ENCODE data around the gene ADSL. TPM values are rescaled to one million over a fixed set of nuclear protein-coding genes. Genes with fewer than 3 reads are reported as not detected.

Gene ADSL
- total RNA-seq, 1 experiment from 2014 or later, result 210 TPM

DNA sequence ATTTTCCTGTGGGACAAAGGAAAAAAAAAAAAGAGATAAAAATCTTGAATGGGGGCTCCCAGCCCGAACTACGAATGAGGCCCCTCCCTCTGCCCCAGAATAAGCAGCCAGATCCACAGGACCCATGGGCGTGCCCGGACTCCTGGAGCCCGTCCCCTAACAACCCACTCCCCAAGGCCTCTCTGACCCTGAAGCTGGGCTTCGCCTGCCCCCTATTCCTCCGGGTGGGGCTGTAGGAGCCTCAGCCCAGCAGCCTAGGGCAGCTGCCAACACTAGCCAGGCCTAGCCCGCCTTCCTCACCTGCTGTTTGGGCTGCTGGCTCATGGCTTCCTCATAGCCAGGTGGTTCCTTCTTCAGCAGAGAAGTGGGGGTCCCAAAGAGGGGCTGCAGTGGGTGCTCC is 70.7 kb downstream of the ADSL start:
- no peak for DNase-seq (ENCODE audit: low read depth)

DNA sequence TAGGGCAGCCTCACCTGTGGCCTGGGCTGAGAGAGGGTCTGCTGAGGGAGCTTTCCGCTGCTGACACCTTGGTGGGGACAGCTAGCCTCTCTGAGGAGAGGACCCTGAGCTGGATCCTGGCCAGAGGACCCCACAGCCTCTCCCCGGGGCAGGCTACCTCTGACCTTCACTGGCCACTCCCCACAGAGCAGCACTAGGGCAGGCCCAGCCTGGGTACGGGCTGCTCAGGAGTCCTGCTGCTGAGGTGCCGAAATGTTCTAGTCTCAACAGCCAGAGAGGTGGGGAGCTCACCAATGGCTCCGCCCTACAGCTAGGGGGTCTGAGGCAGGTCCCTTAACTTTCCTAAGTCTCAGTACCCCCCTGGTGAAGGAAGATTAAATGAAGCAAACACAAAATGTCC is 71.6 kb downstream of the ADSL start:
- no peak for DNase-seq (ENCODE audit: low read depth)

DNA sequence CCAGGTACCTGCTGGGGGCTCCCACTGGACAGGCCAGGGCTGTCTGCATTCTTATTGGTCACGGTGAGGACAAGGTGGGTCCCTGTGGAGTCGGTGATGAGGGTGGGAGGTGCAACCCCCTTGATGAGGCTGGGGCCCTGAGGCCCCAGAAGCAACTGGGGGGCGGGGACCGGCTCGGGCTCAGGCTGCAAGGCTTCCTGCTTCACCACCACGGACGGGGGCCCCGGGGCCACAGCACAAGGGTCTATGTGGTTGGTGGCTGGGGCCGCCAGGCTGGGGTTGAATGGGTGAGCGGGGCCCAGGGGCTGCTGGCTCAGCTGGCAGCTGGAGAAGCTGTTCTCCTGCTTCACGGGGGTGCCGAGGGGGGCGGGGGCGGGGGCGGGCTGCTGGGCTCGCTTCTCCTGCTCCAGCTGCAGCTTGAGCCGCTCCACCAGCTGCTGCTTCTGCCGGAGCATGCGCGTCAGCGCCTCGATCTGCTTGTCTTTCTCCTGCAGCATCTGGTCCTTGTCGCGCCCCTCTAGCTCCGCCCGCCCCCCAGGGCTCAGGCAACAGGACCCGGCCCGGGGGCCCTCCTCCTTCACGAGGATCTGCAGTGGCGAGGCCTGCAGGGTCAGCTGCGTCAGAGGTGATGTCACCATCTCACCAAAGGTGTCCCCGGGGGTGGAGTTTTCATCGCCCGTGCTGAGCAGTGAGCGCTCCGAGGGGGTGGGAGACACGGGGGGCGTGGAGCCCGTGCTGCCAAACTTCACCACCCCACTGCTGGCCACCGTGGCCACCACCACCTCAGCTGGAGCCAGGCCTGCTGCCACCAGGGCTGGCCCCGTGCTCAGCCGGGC is 72.3 kb downstream of the ADSL start:
- DNase-seq (ENCODE audit: low read depth), result no peak

DNA sequence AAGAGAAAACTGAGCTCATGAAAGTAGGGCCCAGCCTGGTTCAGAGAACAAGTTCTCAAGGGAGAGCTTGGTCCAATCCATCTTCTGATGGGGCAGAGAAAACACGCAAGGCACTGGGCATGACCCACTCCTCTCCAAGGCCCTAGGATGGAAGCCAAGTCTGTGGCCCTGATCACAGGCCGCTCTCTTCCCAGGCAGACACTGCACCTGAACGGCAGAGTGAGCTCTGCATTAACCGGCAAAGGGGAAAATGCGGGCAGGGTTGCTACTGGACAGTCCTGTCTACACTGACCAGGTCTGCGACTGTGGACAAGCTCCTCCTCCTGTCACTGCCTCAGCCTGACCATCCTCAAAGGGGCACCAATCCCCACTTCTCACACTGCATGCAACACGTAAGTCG is 73.4 kb downstream of the ADSL start:
- no peak for DNase-seq (ENCODE audit: low read depth)

DNA sequence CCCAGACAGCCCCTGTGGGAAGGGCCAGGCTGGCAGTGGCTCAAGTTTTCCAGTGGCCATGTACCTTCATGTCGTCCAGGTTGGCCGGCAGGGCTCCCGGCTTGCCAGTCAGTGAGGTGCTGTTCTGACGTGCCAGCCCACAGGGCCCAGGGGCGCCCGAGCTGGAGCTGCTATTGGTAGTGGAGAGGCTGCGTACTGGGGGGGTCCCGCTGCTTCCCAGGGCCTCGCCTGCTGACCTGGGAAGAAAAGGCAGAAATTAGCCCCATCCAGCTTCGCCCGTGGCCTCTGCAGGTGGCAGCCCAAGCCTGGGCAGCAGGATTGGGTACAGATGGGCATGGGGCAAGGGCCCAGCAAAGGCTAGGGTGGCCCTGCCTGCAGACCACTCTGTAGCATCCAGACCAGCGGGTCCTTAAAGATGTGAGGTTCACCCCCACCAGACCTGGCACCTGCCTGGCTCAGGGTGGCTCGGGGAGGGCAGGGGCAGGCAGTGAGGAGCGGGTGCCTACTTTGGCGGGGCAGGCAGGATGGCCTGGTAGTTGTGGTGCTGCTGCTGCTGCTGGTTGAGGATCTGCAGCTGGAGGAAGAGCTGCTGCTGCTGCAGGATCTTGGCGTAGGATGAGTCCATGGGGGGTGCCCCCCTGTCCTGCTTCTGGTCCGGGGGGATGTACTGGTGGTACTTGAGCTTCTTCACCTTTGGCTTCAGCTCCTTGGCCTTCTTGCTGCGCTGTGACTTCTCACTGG is 74.2 kb downstream of the ADSL start:
- DNase-seq (ENCODE audit: low read depth), result no peak

DNA sequence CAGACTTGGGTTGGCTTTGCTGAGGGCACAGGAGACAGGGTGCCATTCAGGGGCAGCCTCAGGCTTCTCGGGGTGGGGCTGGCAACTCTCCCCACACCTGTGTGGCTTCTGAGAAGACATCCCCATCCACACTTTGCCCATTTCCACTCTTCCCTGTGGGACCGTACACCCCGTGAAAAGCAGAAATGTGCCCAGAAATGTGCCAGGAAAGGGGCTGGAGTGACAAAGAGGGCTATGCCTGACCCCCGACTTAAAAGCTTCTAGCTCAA is 74.7 kb downstream of the ADSL start:
- DNase-seq (ENCODE audit: low read depth), result no peak

DNA sequence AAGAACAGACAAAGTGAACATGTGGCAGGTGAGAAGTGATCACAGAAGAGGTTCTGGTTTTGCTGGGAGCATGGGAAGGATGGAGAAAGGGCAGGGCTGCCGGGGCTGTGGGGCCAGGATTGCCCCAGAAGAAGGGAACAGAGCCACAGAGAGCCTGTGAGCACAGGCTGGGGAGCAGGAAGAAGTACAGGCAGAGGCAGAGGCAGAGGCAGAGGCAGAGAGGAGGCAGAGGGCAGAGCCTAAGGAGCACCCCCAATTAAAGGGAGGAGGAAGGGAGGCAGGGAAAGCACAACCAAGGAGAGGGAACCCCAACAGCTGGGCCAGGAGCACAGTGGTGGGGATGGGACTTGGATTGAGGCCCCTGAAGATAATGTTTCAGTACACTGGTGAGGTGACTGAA is 75.6 kb downstream of the ADSL start:
- DNase-seq (ENCODE audit: low read depth), result no peak

DNA sequence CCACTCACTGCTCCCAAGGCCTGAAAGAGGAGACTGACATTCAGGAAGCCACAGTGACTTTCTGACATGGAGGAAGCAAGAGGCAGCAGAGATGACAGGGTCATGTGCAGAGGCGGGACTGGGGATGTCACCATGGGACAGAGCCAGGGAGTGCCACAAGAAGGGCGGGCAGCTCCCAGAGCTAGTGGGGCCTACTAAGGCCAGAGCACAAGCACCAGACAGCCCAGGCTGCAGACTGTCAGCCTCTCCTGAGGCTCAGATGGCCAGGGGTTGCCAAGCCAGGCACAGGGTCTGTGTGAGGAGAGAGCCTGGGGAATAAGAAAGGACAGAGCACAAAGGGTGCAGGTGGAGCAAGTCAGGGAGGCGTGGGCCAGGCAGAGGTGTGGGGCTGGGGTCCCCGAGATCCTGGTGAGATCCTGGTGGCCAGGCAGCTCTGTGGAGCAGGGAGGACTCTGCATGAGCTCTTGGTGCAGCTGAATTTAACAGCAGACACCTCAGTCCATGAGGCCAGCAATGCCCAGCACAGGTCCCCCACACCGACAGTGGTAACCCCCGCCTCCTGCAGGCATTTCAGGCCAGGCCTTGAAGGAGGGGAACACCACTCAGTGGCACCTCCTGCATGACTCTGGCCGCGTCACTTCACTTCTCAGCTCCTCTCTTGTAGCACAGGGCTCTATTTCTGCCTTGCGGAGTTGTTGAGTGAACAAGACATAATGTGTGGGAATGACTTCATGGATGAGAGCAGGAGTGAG is 76.4 kb downstream of the ADSL start:
- DNase-seq (ENCODE audit: low read depth), result no peak

DNA sequence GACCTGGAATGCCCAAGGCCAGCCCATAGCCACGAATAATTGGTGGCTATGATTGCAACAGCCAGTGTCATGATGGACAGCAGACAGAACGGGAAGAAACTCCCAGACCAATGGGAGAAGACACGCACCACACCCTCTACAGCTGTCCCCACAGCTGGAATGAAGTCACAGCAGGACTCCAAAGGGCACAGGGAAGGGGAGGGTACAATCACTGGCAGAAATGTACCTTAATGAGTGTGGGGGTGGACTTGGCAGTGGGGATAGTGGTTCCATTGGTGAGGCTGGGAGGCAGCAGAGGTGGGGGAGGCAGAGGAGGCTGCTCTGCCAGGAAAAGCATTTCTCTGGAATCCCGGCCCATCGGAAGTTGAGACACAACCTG is 77.0 kb downstream of the ADSL start:
- DNase-seq (ENCODE audit: low read depth), result peak; percentile 19

DNA sequence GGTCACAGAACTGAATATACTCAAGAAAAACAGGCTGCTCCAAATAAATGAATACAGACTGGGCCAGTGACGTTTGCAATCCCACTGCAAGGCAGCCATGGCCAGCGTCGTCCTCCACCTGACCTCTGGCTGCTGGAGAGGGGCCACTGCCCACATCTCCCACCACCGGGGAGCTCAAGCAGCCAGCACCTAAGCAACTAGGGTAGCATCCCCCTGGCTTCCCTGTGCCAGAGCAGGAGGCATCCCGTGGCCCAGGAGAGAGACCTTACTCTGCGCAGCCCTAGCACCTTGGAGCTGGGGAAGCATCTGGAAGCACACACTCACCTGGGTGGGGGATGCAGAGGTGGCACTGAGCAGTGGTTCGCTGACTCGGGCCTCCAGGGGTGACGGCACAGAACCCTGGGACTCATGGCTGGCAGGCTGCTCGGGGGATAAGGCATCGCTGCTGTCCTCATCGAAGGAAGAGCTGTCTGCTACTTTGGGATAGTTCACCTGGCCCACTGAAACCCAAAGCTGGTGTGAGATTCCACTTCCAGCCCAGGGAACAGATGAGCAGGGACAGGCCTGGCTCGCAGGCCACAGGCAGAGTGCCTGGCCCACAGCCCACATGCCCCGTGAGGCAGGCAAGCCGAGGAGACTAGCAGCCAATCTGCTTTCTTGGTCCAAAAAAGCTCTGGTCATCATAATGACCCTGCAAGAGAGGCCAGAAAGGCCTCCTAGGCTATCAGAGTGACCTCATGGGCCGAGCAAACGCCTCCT is 77.8 kb downstream of the ADSL start:
- no peak for DNase-seq (ENCODE audit: low read depth)

DNA sequence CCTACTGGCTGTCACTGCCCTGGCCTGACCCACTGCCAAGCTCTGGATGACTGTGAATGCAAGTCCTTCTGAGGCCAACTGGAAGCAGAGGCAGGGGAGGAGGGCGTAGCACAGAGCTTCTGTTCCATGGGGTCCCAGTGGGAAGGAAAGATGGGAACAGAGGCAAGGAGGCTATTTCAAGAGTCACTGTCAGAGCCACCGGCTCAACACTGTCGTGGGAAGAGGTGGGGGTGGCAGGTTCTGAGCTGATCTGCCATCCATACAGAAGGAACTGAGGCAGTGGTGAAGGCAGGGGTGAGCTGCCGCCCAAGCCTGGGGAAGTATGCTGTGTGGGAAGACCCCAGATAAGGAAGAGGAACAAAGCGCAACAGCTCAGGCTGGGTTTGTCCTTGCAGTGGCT is 78.8 kb downstream of the ADSL start:
- DNase-seq (ENCODE audit: low read depth), result no peak

DNA sequence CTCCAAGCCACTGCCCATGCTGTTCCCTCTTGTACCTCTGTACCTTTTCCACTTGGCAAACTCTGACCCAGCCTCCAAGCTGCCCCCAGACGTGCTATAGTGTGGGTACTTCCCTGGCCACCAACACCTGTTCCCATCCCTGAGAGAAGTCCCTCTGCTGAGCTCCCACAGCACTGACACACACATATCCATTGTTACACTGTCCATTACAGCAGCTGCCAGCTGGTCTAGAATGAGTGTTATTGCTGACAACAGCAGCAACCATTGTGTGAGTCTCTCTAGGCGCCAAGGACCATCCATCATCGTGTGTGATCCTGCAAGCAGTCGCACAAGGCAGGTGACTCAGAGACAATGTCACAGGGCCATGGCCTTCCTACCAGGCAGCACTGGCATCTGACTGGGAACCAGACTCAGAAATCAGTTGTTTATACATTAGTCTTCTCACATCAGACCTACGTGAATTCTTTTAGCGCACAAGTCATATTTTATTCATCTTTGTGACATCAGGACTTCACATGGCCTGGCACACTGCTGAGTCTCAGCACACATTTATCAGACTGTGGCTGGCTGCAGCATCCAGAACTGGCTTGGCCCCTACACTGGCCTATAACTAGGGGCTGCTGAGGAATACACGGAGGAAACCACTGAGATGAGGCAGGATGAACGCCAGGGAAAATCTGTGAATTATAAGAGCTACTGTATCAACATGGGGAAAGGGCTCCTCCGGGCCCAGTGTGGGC is 80.5 kb downstream of the ADSL start:
- peak; percentile 90 for DNase-seq (ENCODE audit: low read depth)

DNA sequence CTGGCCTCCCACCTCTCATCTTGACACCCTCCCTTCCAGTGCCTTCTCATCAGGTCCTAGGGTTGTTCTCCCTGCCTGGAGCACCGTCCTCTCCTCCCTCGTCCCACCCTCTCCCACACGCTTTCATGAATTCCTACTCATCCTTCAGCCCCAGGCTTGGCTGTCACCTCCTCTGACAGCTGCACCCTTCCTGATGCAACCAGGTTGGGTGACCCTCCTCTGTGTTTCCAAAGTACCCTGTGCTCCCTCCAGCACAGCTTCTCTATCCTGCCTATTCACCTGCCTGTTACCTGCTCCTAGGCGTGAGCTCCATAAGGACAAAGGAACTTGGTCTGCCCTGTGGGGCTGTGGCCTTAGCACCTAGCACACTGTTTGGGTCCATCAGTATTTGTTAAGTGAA is 82.5 kb downstream of the ADSL start:
- no peak for DNase-seq (ENCODE audit: low read depth)

DNA sequence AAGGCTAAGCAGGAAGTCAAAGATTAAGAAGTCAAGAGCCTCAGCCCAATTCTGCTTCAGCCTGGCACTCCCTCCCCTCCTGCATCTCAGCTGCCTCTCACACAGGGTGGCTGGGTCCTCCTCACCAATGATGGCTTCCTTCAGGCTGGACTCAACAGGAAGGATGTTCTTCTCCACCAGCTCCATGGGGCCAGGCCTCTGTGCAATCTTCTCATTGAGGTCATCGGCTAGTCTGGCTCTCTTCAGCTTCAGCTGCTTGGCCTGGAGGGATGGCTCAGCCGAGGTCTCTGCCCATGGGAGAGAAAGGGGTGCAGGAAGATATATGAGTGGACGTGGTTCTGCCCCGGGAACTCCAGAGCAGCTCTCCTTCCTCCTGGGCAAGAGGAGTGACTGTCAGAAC is 83.2 kb downstream of the ADSL start:
- DNase-seq (ENCODE audit: low read depth), result no peak

DNA sequence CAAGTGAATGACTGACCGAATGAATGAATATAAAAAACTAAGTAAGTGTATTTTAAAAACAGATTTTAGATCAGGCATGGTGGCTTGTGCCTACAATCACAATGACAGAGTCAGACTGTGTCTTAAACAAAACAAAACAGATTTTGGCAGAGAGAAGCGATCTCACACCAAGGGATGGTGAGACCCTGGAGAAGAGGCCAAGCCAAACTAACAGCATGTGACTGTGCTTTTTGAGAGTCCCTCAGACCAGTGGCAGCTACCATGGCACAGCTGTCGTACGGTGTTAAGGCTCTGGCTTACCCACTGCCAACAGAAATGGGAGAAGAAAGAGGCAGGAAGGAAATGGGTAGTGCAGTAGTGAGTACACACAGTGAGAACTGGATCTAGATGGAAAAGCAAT is 84.7 kb downstream of the ADSL start:
- no peak for DNase-seq (ENCODE audit: low read depth)

DNA sequence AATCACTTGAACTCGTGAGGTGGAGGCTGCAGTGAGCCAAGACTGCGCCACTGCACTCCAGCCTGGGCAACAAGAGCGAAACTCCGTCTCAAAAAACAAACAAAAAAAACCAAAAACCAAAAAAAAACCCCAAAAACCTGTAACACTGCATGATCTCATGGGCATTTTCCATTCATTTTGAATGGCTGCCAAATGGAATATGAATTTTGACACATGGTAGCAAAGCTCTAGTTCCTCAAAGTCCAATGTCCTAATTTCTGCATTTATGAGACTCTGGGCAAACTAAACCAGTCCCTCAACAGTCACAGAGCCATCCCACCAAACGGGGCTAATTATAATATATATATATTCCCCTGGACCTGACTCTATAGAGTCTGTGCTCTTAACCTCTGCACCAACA is 85.9 kb downstream of the ADSL start:
- no peak for DNase-seq (ENCODE audit: low read depth)

DNA sequence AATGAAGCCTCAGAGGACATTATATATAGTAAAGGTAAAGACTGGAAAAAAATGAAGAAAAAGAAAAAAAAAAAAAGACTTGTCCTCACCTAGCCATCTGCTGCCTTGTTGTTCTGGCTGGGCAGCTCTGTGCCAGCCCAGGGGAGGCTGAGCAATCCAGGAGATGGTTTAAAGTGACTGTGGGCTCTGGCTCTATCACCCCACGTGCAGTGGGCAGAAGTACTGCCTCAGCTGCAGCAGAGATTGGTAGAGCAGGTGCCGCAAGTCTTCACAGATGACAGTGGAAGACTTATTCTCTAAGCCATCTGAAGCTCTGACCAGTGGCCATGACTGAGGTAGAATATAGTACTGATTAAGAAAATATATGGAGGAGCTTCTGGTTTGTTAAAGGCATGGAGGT is 86.3 kb downstream of the ADSL start:
- DNase-seq (ENCODE audit: low read depth), result no peak

DNA sequence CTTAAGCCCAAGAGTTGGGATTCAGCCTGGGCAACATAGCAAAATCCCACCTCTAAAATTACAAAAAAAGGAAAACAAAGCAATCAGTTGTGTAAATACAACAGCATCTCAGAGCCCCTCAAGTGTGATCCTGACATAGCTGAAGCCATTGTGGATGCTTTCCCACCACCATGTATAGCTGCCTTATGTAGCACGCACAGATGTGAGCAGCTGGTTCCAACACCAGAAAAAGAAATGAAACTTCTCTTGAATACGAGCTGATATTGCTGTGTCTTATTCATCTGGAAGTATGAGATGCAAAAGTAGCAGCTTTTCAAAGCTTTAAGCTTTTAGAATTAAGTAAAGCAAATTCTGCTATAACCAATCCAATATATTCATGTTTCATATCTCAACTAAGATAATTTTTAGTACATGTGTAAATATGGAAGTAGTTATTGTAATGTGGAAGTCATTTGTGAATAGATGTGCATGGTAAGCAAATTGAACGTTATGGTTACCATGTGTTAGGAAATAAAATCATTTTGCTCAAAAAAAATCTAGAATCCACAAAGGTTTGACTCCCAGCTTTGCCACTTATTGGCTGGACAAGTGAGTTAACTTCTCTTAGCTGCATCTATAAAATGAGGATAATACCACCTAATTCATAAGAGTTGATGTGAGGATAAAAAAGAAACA is 87.3 kb downstream of the ADSL start:
- DNase-seq (ENCODE audit: low read depth), result no peak

DNA sequence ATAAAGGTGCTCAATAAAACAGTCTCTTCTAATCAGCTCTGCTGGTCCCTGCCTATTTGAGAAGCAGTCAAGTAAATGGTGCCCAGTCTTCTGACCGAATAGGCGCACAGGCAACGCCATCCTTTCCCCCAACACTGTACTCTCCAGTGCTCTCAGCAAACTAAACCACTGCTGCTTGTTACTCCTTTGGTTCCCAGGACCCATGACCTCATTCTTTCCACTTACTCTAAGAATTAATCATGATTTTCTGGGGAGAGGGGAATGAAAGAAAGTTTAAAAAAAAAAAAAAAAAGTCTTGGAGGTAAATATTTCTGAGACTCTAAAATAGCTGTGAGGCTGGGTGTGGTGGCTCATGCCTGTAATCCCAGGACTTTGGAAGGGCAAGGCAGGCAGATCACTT is 87.8 kb downstream of the ADSL start:
- DNase-seq (ENCODE audit: low read depth), result no peak

DNA sequence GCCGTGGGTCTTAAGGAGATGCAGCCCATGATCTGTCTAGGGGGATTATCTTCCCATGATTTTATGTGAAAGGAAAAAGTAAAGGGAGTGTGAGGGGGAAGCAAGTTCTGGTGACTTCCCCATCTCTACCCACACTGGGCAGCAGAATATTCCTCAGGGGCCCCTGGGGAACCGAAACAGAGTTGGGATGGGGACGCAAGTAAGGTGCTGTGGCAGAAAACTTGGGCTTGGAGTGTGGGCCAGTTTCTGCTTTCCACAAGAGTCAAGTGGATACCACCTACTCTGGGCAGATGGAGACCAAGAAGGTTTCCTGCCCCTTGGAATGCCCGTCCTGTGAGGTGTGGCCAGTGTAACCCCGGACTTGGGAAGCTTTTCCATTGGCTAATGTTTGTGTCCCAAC is 88.4 kb downstream of the ADSL start:
- no peak for DNase-seq (ENCODE audit: low read depth)

All from LHCN-M2 (cell line).